Stimulated activated CD4-positive, alpha-beta T cell treated with anti-CD3 and anti-CD28 coated beads, Interleukin-4, amount 100 ng/mL, for 48 hours (primary cell): ENCODE measurements around the gene NFATC1.
A peak's percentile ranks its signal among the peaks of the same experiment; 100 is the strongest.
"Not testable (repeated sequence)": the region's sequence is repeated elsewhere in the genome, so short reads cannot be mapped to it uniquely, and the experiment has no call there.

Source experiments
- DNase-seq, 2 donors: peaks; one replicate each; pipeline ENCODE4 v3.0.0-alpha.2; 2020; ENCODE audit warnings: low read depth in 2 of 2

NFATC1 gene

DNA sequence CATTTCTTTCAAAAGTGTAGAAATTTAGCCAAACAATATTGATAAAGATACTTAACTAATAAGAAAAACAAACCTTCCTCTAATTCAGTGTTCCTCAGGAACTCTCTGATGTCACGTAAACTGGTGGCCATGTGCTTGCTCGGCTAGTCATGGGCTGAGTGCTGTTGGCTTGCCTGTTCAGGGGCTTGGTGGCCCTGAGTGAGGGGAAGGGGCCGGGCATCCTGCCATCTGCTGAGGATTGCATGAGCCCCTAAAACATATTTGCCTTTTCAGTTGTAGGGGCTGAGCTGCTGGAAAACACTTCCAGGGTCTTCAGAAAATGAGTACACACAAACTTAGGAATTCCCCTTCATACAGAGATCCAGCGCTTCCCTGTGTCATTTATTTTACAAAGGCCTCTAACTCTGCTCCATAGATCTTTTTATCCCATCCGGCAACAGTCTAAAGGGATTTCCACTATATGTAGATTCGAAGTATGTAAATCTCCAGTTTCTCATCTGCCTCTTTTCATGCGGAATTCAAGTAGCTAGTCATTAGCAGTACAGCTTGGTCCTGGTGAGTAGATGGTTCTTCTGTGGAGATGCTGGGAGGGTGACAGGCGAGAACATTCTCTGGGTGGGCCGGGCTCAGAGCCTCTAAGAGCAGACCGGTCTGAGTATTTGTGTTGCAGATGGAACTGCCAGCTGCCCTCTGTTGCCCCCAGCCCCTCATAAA lies 20.1 kb upstream of the NFATC1 start:
- no peak for DNase-seq

GRCh38 chr18:79376661-79377060 lies 19.1 kb upstream of the NFATC1 start:
- DNase-seq: not testable (repeated sequence)

GRCh38 chr18:79377187-79377891 lies 18.4 kb upstream of the NFATC1 start:
- DNase-seq: no peak

DNA sequence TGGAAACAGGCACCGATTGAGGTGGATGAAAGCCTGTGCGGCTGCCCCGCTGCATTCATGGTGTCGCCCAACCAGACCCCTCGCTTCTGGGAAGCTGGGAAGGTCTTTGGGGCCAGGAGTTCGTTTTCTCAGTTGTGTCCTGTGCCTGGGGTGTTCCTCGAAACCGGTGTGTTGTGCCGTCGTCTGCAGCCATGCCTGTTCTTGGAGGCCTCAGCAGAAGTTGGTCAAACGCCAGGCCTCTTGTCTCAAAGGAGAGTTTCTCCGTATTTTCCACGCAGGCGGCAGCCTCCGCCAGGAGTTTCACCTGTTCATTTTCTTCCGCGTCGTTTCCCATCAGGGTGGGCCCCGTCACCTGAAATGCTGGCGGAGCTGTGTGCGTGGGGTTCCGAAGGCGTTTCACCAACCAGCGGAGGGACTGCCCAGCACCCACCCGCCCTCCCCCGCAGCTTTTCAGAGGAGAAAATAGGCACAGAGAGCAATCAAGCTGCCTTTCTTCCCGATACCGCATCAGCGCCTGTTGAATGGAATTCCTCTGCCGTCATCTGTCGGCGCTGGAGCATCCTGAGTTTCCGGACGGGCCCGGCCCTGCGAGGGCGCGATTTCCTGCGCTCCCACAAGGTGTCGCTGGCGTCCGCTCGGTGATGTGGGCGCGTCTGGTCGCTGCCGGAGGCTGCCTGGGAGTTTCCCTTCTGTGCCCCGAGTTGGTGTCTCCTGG lies 17.0 kb upstream of the NFATC1 start:
- peak; percentile 74 to 82 for DNase-seq

GRCh38 chr18:79379251-79379905 lies 16.4 kb upstream of the NFATC1 start:
- no peak for DNase-seq

- DNase-seq: no peak
These were observed 15.6 kb upstream of the NFATC1 start for GRCh38 chr18:79379931-79380815.

- peak in 1 of 2 donors; percentile 75 for DNase-seq
These were observed 14.6 kb upstream of the NFATC1 start for GRCh38 chr18:79380816-79381806.

DNA sequence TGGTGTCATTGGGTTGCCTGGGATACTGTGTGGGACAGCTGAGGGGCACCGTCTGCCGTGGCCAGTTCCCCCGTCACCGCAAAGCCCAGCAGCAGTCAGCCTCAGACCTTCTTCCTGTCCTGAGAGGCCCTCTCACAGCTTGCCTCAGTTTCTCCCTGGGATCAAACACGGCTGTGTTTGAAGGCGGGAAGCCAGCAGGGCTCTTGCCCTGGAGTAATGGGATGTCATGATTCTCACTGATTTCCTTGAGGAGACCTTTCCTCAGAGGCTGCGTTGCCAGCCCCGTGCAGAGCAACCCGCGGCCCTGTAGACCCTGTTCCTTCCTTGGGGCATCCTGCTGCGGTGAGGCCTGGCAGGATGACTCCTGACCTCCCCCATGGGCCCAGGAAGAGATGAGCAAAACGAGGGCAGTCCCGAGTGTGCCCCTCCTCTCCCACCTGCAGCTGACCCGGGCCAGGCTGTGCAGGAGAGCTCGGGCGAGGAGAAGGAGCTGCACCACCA lies 13.9 kb upstream of the NFATC1 start:
- no peak for DNase-seq

- no peak for DNase-seq
These were observed 12.9 kb upstream of the NFATC1 start for GRCh38 chr18:79382681-79383387.

- DNase-seq: no peak
These were observed 12.2 kb upstream of the NFATC1 start for GRCh38 chr18:79383388-79384056.

DNA sequence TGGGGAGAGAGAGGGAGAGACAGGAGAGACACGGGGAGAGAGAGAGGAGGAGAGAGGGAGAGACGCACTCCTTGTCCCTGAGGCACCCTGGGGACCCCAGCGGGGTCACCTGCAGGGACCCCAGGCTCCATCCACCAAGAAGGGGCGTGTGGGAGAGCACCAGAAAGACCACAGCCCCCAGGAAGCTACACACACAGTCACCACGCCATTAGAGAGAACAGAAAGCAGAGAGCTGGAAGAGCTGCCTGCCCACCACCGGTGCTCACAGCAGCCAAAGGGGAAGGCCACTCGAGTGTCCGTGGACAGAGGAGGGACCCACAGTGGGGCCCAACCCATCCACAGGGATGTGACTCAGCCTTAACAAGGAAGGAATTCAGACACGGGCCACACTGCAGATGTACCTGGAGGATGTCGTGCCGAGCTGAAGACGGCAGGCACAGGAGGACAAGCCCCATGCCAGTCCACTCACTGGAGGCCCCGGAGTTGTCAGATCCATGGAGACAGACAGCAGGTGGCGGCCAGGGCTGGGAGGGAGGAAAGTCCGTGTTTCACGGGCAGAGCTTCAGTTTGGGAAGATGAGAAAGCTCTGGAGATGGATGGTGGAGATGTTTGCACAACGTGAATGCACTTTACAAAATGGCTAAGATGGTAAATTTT lies 11.5 kb upstream of the NFATC1 start:
- no peak for DNase-seq

GRCh38 chr18:79384834-79385233 lies 10.9 kb upstream of the NFATC1 start:
- no peak for DNase-seq

DNA sequence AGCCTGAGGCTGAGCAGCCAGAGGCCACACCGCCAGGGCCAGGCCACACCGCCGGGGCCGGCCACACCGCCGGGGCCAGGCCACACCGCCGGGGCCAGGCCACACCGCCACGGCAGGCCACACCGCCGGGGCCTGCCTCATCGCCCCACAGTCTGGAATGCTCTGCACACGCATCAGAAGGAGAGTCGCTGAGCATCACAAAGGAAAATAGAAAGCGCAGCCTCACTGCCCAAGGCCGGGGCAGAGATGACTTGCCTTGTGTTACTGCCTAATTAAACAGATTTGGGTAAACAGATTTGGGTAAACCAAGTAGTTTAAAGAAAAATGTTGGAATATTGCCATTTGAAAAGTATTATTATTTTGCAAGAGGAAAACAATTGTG lies 10.4 kb upstream of the NFATC1 start:
- no peak for DNase-seq

- no peak for DNase-seq
These were observed 9.9 kb upstream of the NFATC1 start for GRCh38 chr18:79385708-79386341.

GRCh38 chr18:79386547-79386946 lies 9.2 kb upstream of the NFATC1 start:
- DNase-seq: no peak

DNA sequence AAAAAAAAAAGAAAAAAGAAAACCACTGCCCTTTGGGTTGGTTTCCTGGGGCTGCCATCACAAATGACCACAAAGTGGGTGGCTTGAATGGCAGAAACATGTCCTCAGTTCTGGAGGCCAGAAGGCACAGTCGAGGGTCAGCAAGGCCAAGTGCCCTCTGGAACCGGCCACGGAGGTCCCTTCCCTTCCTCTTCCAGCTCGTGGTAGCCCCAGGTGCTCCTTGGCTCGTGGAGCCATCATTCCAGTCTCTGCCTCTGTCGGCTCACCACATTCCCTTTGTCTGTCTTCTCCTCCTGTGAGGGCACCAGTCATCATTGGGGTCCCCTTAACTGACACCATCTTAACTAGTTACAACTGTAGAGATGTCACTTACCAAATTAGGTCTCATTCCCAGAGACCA lies 8.5 kb upstream of the NFATC1 start:
- DNase-seq: no peak

- DNase-seq: no peak
These were observed 8.1 kb upstream of the NFATC1 start for GRCh38 chr18:79387615-79388014.

DNA sequence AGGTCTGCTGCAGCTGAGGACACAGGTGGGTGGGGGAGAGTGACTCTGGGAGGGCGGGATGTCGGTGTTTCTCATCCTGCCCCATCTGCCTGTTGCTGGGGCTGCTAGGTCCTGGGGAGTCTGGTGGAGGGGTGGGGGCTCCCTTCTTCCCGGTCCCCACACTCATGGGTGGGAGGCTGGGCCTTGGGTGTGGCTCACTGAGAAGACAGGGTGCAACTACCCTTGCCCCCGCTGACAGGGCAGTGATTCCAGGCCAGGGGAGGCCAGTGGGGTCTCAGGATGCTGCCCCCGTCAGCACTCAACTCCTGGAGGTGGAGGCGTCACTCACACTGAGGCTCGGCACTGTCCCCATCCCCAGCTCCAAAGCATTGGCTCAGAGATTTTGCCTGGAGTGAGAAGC lies 7.7 kb upstream of the NFATC1 start:
- DNase-seq: no peak
